Activated gamma-delta T cell (primary cell): ENCODE measurements around the gene TMPO.
"Not testable (repeated sequence)": the region's sequence is repeated elsewhere in the genome, so short reads cannot be mapped to it uniquely, and the experiment has no call there.

Source experiments
- DNase-seq: peaks from one replicate; lab custom pipeline; 2025; lab: John Stamatoyannopoulos, UW

The TMPO gene

GRCh38 chr12:98579347-98579746, 64.0 kb downstream of the TMPO start:
- DNase-seq, result no peak

GRCh38 chr12:98579835-98580234, 64.4 kb downstream of the TMPO start:
- no peak for DNase-seq

- DNase-seq, result no peak
Measured at GRCh38 chr12:98580695-98581094, 65.3 kb downstream of the TMPO start.

GRCh38 chr12:98581101-98581500, 65.7 kb downstream of the TMPO start:
- DNase-seq, result no peak

- DNase-seq, result no peak
Measured at GRCh38 chr12:98582093-98582492, 66.7 kb downstream of the TMPO start.

GRCh38 chr12:98587084-98587483, 71.7 kb downstream of the TMPO start:
- no peak for DNase-seq

- DNase-seq, result no peak
Measured at GRCh38 chr12:98591209-98591608, 75.8 kb downstream of the TMPO start.

GRCh38 chr12:98592825-98593322, 77.5 kb downstream of the TMPO start:
- DNase-seq, result no peak

- DNase-seq, result peak; percentile 87
Measured at GRCh38 chr12:98593351-98594049, 78.1 kb downstream of the TMPO start, which contains the start of gene SLC25A3. SLC25A3 (plus strand) TSS chr12:98593686; CDS start chr12:98593979, 293 bp downstream.

GRCh38 chr12:98594050-98594835, 78.9 kb downstream of the TMPO start:
- no peak for DNase-seq

GRCh38 chr12:98595243-98595988, 80.0 kb downstream of the TMPO start:
- DNase-seq, result no peak

GRCh38 chr12:98597313-98597712, 81.9 kb downstream of the TMPO start:
- not testable (repeated sequence) for DNase-seq
